IPS DF 4.7 (cell line): Measurements from ENCODE around the gene TRMT1L.

Experiments
- DNase-seq: peaks from one replicate; pipeline ENCODE4 v3.0.0-alpha.2; 2013; ENCODE audit warnings: low spot score; ENCODE audit errors: extremely low read depth

The TRMT1L gene

GRCh38 chr1:185129708-185130107 is 27.0 kb downstream of the TRMT1L start:
- no peak for DNase-seq

GRCh38 chr1:185112356-185112755 is 44.4 kb downstream of the TRMT1L start:
- DNase-seq, result no peak

GRCh38 chr1:185111873-185112272 is 44.9 kb downstream of the TRMT1L start:
- no peak for DNase-seq

- no peak for DNase-seq
Measured at GRCh38 chr1:185110145-185110544, 46.6 kb downstream of the TRMT1L start.

- no peak for DNase-seq
Measured at GRCh38 chr1:185108321-185108720, 48.4 kb downstream of the TRMT1L start.

DNA sequence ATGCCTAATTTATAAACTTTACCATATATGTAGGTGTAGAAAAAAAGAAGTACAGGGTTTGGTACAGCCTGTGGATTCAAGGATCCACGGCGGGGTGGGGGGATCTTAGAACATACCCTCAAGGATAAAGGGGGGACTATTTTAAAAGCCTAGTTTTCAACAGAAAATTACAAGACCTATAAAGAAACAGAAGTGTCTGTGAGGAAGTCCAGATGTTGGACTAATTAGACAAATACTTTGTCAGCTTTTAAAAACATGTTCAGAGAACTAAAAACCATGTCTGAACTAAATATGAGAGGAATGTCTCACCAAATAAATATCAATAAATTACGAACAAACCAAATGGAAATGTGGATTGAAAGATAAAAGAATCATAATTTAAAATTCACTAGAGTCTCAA is 51.6 kb downstream of the TRMT1L start:
- no peak for DNase-seq

DNA sequence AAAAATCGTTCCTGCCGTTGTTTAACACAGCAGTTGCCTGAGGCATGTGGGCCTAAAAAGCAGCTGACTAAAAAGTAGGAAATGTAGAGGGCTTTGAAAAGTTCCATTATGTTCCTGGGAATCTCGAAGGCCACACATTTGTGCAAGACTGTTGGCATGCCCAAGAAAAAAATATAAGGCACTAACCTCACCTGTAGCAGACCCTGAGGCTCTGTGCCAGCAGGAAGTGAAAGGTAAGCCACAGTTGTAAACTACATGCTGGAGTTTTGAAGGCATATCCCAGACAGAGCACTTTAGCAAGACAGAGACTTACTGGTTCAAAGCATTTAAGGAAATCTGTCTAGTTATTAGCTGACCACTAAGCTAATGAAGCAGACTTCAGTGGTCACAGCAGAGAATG is 52.7 kb downstream of the TRMT1L start:
- no peak for DNase-seq

- DNase-seq, result no peak
Measured at GRCh38 chr1:185096531-185096930, 60.2 kb downstream of the TRMT1L start.

- no peak for DNase-seq
Measured at GRCh38 chr1:185094761-185095160, 62.0 kb downstream of the TRMT1L start.

GRCh38 chr1:185091480-185091879 is 65.3 kb downstream of the TRMT1L start:
- no peak for DNase-seq

DNA sequence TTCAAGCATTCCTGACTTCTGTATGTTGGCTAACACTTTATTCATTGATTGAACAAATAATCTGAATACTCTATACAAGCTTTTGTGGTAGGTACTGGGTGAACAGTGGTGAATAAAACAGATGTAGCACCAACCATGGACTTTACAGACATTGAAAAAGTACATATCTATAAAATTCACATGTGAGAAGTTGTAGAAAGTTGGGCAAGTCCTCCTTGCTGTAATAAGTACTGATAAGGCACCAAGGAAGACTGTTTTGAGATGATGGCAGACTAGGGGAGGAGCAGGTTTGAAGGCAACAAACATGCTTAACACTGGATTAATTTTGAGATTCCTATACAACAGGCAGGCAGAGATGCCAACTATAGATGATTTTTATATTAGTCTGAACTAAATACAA is 69.0 kb downstream of the TRMT1L start:
- DNase-seq, result no peak

DNA sequence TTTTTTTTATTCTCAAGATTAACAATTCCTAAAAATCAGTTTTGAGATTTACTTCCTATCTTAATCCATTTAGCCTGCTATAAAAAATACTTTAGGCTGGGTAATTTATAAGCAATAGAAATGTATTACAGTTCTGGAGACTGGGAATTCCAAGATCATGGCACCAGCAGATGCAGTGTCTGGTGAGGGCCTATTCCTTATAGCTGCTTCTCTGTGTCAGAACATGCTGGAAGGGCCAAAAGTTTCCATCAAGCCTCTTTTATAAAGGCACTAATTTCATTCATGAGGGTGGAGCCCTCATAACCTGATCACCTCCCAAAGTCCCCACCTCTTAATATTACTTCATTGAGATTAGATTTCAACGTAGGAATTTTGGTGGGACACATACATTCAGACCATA is 69.7 kb downstream of the TRMT1L start:
- no peak for DNase-seq

DNA sequence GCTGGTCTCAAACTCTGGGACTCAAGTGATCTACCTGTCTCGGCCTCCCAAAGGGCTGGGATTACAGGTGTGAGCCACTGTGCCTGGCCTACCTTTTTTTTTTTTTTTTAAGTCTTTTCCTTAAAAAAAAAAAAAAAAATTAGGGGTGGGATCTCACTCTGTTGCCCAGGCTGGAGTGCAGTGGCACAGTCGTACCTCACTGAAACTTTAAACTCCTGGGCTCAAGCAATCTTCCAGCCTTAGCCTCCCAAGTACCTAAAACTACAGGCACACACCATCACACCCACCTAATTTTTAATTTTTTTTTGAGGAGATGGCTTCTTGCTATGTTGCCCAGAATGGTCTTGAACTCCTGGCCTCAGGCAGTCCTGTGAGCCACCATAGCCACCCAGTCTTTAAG is 72.9 kb downstream of the TRMT1L start:
- DNase-seq, result no peak

DNA sequence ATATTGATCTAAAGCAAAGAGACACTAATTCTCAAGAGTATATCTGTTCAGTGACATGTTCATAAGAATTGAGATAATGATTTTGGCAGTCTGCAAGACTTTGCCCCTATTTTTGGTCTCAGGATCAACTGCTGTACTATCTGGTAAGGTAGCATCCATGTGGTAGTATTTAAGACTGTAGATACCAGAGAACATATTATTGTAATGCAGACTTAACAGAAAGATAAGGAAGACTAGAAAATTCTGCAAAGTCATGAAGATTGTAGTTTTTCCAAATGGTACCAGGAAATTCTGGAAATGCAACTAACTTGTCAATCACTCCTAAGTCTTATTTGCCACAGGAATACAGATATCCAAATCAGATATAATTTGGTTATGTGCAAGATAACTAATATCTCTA is 76.3 kb downstream of the TRMT1L start:
- DNase-seq, result no peak

GRCh38 chr1:185077374-185077773 is 79.4 kb downstream of the TRMT1L start:
- DNase-seq, result no peak

- no peak for DNase-seq
Measured at GRCh38 chr1:185075476-185075875, 81.3 kb downstream of the TRMT1L start.

DNA sequence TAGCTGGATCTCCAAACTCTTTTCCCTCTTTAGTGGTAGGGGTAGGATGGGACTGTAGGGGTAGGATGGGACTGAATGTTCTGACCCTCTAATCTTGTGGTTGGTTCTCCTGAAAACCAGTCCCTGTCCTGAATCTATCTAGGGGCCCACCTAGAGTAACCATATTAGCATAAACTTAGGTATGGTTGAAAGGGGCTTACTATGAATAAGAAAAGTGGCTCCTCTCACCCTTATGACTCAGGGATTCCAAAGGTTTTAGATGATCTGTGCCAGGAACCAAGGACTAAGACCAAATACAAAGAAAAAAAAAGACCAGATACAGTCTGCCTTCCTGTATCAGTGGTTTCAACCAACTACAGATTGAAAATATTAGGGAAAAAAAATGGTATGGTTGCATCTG is 82.4 kb downstream of the TRMT1L start:
- DNase-seq, result no peak

DNA sequence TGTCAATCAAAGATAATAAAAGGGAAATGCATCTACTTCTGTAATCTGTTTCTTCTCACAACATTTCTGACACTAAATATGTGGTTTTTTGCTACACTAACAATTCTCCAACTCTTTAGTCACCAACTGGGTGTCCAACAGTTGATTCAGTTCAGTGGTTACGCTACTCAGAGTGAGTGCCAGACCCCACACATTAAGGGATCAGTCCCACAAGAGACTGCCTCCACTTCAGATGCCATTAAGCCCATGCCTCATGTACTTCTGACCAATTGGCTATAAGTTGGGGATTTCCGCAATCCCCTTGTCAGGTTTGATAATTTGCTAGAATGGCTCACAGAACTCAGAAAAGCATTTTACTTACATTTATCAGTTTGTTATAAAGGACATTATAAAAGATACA is 83.0 kb downstream of the TRMT1L start:
- no peak for DNase-seq

DNA sequence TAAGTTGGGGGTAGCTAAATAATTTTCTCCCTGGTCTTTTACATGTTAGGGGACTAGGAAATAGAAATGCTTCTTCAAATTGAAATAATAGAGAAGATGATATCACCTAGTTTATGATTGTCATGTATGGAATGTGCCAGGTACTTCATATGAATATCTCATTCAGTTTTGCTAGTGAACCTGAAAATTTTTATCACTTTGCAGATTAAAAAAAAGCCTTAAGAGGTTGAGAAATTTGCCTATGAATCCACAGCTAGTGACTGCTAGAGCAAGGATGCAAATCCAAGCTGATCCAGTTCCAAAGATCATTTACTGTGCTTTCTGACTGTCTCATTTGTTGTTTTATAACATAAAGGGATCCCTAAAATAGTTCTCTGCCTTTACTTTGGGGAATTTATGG is 86.7 kb downstream of the TRMT1L start:
- DNase-seq, result no peak

GRCh38 chr1:185069202-185069772 is 87.5 kb downstream of the TRMT1L start:
- DNase-seq, result no peak

DNA sequence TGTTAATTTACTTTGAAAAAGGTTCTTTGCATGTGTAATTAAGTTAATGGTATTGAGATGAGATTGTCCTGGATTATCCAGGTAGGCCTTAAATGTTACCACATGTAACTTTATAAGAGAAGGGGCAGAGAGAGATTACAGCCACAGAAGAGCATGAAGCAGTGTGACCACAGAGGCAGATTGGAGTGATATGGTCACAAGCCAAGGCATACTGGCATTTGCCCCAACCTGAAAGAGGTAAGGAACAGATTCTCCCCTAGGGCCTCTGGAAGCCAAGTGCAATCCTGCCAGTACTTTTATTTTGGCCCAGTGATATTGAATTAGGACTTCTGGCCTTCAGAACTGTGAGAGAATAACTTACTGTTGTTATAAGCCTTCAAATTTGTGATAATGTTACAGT is 88.4 kb downstream of the TRMT1L start:
- DNase-seq, result no peak
